ENCODE measurements around the gene ADAMTS19.

Gene ADAMTS19

DNA sequence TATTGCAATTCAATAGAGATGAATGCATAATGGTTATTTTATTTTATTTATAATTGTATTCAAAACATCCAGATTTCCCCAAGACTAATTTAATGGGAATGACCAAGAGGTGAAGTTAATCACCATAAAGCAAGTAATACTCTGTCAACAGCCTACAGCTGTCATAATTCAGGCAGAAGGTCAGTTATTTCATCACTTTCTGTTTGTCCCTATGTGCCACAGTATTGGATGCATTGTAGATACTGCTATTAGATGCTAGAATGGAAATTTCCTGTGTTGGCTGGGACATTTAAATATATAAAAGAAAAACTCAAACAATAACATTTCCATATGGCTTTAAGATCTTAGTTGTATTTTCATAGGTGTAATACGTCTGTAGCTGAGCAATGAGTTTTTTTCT is 231.1 kb downstream of the ADAMTS19 start:
- no peaks in the 10 kb centered on the region for H3K4me1 ChIP-seq (ENCODE audit: insufficient read depth, poor library complexity, severe bottlenecking)
- H3K9me3 ChIP-seq (ENCODE audit: severe bottlenecking) = no peaks in the 10 kb centered on the region
- TF ChIP-seq, protein P1, sequence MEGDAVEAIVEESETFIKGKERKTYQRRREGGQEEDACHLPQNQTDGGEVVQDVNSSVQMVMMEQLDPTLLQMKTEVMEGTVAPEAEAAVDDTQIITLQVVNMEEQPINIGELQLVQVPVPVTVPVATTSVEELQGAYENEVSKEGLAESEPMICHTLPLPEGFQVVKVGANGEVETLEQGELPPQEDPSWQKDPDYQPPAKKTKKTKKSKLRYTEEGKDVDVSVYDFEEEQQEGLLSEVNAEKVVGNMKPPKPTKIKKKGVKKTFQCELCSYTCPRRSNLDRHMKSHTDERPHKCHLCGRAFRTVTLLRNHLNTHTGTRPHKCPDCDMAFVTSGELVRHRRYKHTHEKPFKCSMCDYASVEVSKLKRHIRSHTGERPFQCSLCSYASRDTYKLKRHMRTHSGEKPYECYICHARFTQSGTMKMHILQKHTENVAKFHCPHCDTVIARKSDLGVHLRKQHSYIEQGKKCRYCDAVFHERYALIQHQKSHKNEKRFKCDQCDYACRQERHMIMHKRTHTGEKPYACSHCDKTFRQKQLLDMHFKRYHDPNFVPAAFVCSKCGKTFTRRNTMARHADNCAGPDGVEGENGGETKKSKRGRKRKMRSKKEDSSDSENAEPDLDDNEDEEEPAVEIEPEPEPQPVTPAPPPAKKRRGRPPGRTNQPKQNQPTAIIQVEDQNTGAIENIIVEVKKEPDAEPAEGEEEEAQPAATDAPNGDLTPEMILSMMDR (IDR thresholded peaks at IDR 0.05; ENCODE audit: poor library complexity, severe bottlenecking) = no peak
- H3K36me3 ChIP-seq (ENCODE audit: low read depth) = no peaks in the 10 kb centered on the region
- no peak for ATAC-seq (ENCODE audit: low read depth)
- no peak overlapping the region for H3K27ac ChIP-seq (ENCODE audit: poor library complexity, severe bottlenecking)
- peaks cover 3% of the 10 kb centered on the region for H3K27me3 ChIP-seq (ENCODE audit: insufficient read depth, poor library complexity, severe bottlenecking)
- no peak for DNase-seq (ENCODE audit: low spot score)
- no peak overlapping the region for H3K4me3 ChIP-seq (ENCODE audit: severe bottlenecking)

DNA sequence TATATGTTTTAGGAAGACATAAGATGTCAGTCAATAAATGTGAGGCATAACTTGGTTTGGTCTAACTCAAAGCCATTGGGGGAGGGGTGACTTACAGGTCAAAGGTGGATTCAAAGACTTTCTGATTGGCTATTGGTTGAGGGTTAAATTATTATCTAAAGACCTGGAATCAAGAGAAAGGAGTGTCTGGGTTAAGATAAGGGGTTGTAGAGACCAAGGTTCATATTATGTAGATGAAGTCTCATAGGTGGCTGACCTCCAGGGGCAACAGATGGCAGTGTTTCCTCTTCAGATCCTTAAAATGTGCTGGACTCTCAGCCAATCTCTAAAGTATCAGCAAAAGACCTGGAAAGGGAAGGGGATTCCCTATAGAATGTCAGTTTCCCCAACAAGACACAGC is 236.5 kb downstream of the ADAMTS19 start:
- DNase-seq (ENCODE audit: low spot score) (no peak), ATAC-seq (ENCODE audit: low read depth) (no peak)
- Histone ChIP-seq H3K27ac (ENCODE audit: poor library complexity, severe bottlenecking) (no peak overlapping the region), H3K4me3 (ENCODE audit: severe bottlenecking) (no peak overlapping the region), H3K27me3 (ENCODE audit: insufficient read depth, poor library complexity, severe bottlenecking) (no peaks in the 10 kb centered on the region), H3K9me3 (ENCODE audit: severe bottlenecking) (no peaks in the 10 kb centered on the region), H3K4me1 (ENCODE audit: insufficient read depth, poor library complexity, severe bottlenecking) (no peaks in the 10 kb centered on the region), H3K36me3 (ENCODE audit: low read depth) (no peaks in the 10 kb centered on the region)
- TF ChIP-seq, protein P1 (IDR thresholded peaks at IDR 0.05; ENCODE audit: poor library complexity, severe bottlenecking) = no peak

DNA sequence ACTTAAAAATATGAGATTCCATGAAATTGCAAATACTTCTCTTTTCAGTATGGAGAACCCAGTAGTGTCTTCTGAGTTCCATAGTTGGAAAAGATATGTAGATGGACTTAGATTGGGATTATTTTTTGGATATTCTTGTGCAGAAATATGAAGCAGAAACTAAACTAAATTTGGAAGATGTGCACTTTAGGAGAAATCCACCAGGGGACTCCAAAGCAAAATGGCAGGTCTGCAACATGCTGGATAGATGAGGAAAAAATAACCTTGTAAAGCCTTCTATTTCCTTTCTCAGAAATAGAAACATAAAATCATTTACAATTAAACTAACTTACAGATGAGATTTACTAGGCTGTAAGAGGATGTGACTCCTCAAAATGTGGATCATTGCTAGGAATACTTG is 238.6 kb downstream of the ADAMTS19 start:
- no peaks in the 10 kb centered on the region for H3K27me3 ChIP-seq (ENCODE audit: insufficient read depth, poor library complexity, severe bottlenecking)
- no peak overlapping the region for H3K4me3 ChIP-seq (ENCODE audit: severe bottlenecking)
- H3K36me3 ChIP-seq (ENCODE audit: low read depth) = no peaks in the 10 kb centered on the region
- no peaks in the 10 kb centered on the region for H3K4me1 ChIP-seq (ENCODE audit: insufficient read depth, poor library complexity, severe bottlenecking)
- H3K9me3 ChIP-seq (ENCODE audit: severe bottlenecking) = no peaks in the 10 kb centered on the region
- DNase-seq (ENCODE audit: low spot score) (no peak), ATAC-seq (ENCODE audit: low read depth) (no peak)
- no peak overlapping the region for H3K27ac ChIP-seq (ENCODE audit: poor library complexity, severe bottlenecking)
- TF ChIP-seq, protein P1 (IDR thresholded peaks at IDR 0.05; ENCODE audit: poor library complexity, severe bottlenecking) = peak; percentile 19

DNA sequence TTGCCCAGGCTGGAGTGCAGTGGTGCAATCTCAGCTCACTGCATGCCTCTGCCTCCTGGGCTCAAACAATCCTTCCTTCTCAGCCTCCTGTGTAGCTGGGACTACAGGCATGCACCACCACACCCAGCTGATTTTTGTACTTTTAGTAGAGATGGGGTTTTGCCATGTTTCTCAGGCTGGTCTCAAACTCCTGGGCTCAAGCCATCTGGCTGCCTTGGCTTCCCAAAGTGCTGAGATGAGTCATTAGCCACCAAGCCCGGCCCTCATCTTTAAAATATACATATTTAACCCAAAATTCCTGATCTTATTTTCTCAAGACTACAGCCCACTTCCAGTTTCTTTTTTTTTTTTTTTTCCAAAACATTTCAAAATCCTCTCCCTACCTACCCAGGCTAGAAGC is 256.1 kb downstream of the ADAMTS19 start:
- H3K36me3 ChIP-seq (ENCODE audit: low read depth) = no peaks in the 10 kb centered on the region
- no peak for DNase-seq (ENCODE audit: low spot score)
- H3K27me3 ChIP-seq (ENCODE audit: insufficient read depth, poor library complexity, severe bottlenecking) = no peaks in the 10 kb centered on the region
- TF ChIP-seq, protein P1 (IDR thresholded peaks at IDR 0.05; ENCODE audit: poor library complexity, severe bottlenecking) = no peak
- no peak overlapping the region for H3K27ac ChIP-seq (ENCODE audit: poor library complexity, severe bottlenecking)
- ATAC-seq (ENCODE audit: low read depth) = no peak
- H3K9me3 ChIP-seq (ENCODE audit: severe bottlenecking) = no peaks in the 10 kb centered on the region
- H3K4me3 ChIP-seq (ENCODE audit: severe bottlenecking) = no peak overlapping the region
- no peaks in the 10 kb centered on the region for H3K4me1 ChIP-seq (ENCODE audit: insufficient read depth, poor library complexity, severe bottlenecking)

DNA sequence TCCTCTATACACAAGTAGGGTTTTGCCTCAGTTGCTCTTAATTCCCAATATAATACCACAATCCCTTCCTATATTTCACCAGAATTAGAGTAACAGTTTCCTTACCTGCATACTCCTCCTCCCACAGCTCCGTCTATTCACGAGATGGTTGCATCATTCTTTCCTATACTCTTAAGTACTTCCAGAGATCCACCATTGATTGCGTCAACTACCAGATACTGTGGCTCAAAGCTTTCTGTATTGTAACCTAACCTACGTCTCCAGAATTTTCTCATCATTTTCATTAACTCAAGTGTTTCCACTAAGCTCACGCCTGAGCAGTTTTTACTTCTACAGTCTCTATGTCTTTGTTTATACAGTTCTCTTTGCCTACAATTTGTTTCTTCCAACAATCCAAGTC is 256.6 kb downstream of the ADAMTS19 start:
- Histone ChIP-seq H3K4me1 (ENCODE audit: insufficient read depth, poor library complexity, severe bottlenecking) (no peaks in the 10 kb centered on the region), H3K27me3 (ENCODE audit: insufficient read depth, poor library complexity, severe bottlenecking) (no peaks in the 10 kb centered on the region), H3K36me3 (ENCODE audit: low read depth) (no peaks in the 10 kb centered on the region), H3K9me3 (ENCODE audit: severe bottlenecking) (no peaks in the 10 kb centered on the region), H3K27ac (ENCODE audit: poor library complexity, severe bottlenecking) (no peak overlapping the region), H3K4me3 (ENCODE audit: severe bottlenecking) (no peak overlapping the region)
- TF ChIP-seq, protein P1 (IDR thresholded peaks at IDR 0.05; ENCODE audit: poor library complexity, severe bottlenecking) = no peak
- DNase-seq (ENCODE audit: low spot score) (no peak), ATAC-seq (ENCODE audit: low read depth) (no peak)

Measured in RWPE2 (cell line).